Daoy (cell line): ENCODE results near the gene PCDHGA3. TPM values are rescaled to one million over a fixed set of nuclear protein-coding genes. Genes with fewer than 3 reads are reported as not detected.
"Not testable (repeated sequence)": the region's sequence is repeated elsewhere in the genome, so short reads cannot be mapped to it uniquely, and the experiment has no call there.

Experiments used
- DNase-seq: peaks from one replicate; pipeline ENCODE4 v3.0.0-alpha.2; 2015; ENCODE audit warnings: low read depth
- total RNA-seq: library from RNA; depleted of rRNA; stranded (reverse); fragments of >200 nt; shearing (Covaris generic); gene quantifications from 2 replicates; pipeline ENCODE4 v1.2.3, GENCODE V29; 2014; rRNA removed

Gene PCDHGA3
- total RNA-seq, 1 experiment from 2014 or later: 0.57 TPM

DNA sequence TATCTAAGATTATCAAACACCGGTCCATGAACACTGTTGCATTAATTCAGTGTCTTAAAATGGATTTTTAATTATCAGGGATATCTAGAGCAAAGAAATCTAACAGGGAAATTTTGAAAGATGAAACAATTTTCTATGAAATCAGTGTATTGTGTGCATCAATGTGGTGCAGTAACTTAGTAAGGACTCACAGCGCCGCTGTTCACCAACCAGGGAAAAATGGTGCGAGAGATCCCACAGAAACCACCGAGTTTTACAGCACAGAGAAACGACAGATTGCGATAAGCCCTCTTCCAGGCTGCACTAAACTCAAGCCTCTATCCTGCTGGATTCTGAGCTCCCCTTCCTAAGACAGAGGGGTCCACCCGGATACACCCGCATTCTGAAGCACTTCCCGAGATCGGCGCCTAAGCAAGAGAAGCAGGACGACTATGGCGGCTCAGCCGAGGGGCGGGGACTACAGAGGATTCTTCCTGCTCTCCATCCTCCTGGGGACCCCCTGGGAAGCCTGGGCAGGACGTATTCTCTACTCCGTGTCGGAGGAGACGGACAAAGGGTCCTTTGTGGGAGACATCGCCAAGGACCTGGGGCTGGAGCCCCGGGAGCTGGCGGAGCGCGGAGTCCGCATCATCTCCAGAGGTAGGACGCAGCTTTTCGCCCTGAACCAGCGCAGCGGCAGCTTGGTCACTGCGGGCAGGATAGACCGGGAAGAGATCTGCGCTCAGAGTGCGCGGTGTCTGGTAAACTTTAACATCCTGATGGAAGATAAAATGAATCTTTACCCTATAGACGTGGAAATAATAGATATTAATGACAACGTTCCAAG, 39.1 kb downstream of the PCDHGA3 start, which contains the start of gene PCDHGA7:
Gene PCDHGA7 (plus strand): TSS at position 274 of the 826 bp plus-strand sequence. CDS start 158 bp downstream, at position 432.
- DNase-seq: no peak

- DNase-seq: no peak
Observed at GRCh38 chr5:141383345-141383744, 39.7 kb downstream of the PCDHGA3 start.

DNA sequence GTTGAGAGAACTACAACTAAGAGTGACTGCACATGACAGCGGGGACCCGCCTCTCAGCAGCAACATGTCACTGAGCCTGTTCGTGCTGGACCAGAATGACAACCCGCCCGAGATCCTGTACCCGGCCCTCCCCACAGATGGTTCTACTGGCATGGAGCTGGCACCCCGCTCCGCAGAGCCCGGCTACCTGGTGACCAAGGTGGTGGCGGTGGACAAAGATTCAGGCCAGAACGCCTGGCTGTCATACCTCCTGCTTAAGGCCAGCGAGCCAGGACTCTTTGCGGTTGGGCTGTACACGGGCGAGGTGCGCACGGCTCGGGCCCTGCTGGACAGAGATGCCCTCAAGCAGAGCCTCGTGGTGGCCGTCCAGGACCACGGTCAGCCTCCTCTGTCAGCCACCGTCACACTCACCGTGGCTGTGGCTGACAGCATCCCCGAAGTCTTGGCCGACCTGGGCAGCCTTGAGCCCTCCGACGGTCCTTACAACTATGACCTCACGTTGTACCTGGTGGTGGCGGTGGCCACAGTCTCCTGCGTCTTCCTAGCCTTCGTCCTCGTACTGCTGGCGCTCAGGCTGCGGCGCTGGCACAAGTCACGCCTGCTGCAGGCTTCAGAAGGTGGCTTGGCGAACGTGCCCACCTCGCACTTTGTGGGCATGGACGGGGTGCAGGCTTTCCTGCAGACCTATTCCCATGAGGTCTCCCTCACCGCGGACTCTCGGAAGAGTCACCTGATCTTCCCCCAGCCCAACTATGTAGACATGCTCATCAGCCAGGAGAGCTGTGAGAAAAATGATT, 41.0 kb downstream of the PCDHGA3 start:
- DNase-seq: no peak

DNA sequence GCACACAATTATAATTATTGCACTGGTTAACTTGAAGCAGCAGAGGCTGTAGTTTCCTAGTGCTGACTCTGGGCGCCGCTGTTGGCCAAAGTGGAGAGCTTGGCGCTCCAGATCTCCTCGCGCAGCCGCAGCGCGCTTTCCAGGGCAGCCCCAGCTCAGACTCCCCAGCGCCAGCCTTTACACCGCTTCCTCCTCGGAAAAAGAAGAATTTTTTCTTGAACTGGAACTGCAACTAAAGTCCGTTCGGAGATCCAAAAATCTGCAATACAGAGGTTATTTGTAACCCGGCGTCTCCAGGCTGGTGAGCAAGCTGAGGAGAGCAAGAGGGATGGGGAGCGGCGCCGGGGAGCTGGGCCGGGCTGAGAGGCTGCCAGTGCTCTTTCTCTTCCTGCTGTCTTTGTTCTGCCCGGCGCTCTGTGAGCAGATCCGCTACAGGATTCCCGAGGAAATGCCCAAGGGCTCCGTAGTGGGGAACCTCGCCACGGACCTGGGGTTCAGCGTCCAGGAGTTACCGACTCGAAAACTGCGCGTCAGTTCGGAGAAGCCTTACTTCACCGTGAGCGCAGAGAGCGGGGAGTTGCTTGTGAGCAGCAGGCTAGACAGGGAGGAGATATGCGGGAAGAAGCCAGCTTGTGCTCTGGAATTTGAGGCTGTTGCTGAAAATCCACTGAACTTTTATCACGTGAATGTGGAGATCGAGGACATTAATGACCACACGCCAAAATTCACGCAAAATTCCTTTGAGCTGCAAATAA, 44.1 kb downstream of the PCDHGA3 start, which contains the start of gene PCDHGB4:
Gene PCDHGB4 (plus strand): TSS at position 142 of the 755 bp plus-strand sequence. CDS start 187 bp downstream, at position 329.
- not testable (repeated sequence) for DNase-seq

DNA sequence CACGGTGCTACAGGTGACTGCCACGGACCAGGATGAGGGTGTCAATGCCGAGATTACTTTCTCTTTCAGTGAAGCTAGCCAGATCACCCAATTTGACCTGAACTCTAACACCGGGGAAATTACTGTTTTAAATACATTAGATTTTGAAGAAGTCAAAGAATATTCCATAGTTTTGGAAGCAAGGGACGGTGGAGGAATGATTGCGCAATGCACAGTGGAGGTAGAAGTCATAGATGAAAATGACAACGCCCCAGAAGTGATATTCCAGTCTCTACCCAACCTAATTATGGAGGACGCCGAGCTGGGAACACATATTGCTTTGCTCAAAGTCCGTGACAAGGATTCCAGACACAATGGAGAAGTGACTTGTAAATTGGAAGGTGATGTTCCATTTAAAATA, 45.0 kb downstream of the PCDHGA3 start:
- DNase-seq: no peak

- no peak for DNase-seq
Observed at GRCh38 chr5:141389153-141390042, 45.8 kb downstream of the PCDHGA3 start.

GRCh38 chr5:141392429-141393198, 49.0 kb downstream of the PCDHGA3 start, which contains the start of gene PCDHGA8:
PCDHGA8 (plus strand) TSS chr5:141392633; CDS start chr5:141392814, 181 bp downstream.
- DNase-seq: no peak

GRCh38 chr5:141393267-141393666, 49.6 kb downstream of the PCDHGA3 start:
- no peak for DNase-seq

DNA sequence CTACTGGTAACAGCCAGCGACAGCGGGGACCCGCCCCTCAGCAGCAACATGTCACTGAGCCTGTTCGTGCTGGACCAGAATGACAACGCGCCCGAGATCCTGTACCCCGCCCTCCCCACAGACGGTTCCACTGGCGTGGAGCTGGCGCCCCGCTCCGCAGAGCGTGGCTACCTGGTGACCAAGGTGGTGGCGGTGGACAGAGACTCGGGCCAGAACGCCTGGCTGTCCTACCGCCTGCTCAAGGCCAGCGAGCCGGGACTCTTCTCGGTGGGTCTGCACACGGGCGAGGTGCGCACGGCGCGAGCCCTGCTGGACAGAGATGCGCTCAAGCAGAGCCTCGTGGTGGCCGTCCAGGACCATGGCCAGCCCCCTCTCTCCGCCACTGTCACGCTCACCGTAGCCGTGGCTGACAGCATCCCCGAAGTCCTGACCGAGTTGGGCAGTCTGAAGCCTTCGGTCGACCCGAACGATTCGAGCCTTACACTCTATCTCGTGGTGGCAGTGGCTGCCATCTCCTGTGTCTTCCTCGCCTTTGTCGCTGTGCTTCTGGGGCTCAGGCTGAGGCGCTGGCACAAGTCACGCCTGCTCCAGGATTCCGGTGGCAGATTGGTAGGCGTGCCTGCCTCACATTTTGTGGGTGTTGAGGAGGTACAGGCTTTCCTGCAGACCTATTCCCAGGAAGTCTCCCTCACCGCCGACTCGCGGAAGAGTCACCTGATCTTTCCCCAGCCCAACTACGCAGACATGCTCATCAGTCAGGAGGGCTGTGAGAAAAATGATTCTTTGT, 51.0 kb downstream of the PCDHGA3 start:
- not testable (repeated sequence) for DNase-seq

Other genes starting within 250 kb of the PCDHGA3 start
- gene PCDHB2, start 249.2 kb upstream of the PCDHGA3 start, total RNA-seq: 12.1 and 22.4 TPM in 2 replicates
- gene PCDHB3, start 243.4 kb upstream of the PCDHGA3 start, total RNA-seq: 0.11 and 0.24 TPM in 2 replicates
- gene PCDHB4, start 222.0 kb upstream of the PCDHGA3 start, total RNA-seq: 0.51 TPM in 2 replicates
- 20.6 and 21.7 TPM in 2 replicates for gene PCDHB5, start 208.6 kb upstream of the PCDHGA3 start, total RNA-seq
- gene PCDHB6, start 193.8 kb upstream of the PCDHGA3 start, total RNA-seq: 0.69 and 2.9 TPM in 2 replicates
- gene PCDHB7, start 171.2 kb upstream of the PCDHGA3 start, total RNA-seq: 2.6 and 3.9 TPM in 2 replicates
- gene PCDHB8, start 166.0 kb upstream of the PCDHGA3 start, total RNA-seq: 6.7 and 8.3 TPM in 2 replicates
- 4.3 and 4.8 TPM in 2 replicates for gene PCDHB16, start 161.4 kb upstream of the PCDHGA3 start, total RNA-seq
- 0.40 and 1.6 TPM in 2 replicates for gene PCDHB9, start 156.7 kb upstream of the PCDHGA3 start, total RNA-seq
- 0.40 and 0.71 TPM in 2 replicates for gene PCDHB10, start 151.5 kb upstream of the PCDHGA3 start, total RNA-seq
- 0.40 and 1.1 TPM in 2 replicates for gene PCDHB11, start 144.2 kb upstream of the PCDHGA3 start, total RNA-seq
- gene PCDHB12, start 135.1 kb upstream of the PCDHGA3 start, total RNA-seq: 2.1 and 3.6 TPM in 2 replicates
- gene PCDHB13, start 129.9 kb upstream of the PCDHGA3 start, total RNA-seq: 1.7 and 2.1 TPM in 2 replicates
- gene PCDHB14, start 120.5 kb upstream of the PCDHGA3 start, total RNA-seq: 1.0 and 1.5 TPM in 2 replicates
- 0.21 and 0.86 TPM in 2 replicates for gene PCDHB15, start 98.4 kb upstream of the PCDHGA3 start, total RNA-seq
- gene SLC25A2, start 39.8 kb upstream of the PCDHGA3 start, total RNA-seq: 0.11 and 1.8 TPM in 2 replicates
- gene TAF7, start 23.0 kb upstream of the PCDHGA3 start, total RNA-seq: 55.5 and 57.7 TPM in 2 replicates
- gene PCDHGA1, start 13.3 kb upstream of the PCDHGA3 start, total RNA-seq: 0.18 and 0.34 TPM in 2 replicates
- gene PCDHGA2, start 5.1 kb upstream of the PCDHGA3 start, total RNA-seq: 0.15 and 0.74 TPM in 2 replicates
- 1.4 and 1.5 TPM in 2 replicates for gene PCDHGB1, start 6.3 kb downstream of the PCDHGA3 start, total RNA-seq
- 0.63 and 1.6 TPM in 2 replicates for gene PCDHGA4, start 11.2 kb downstream of the PCDHGA3 start, total RNA-seq
- 0.23 and 0.24 TPM in 2 replicates for gene PCDHGB2, start 16.2 kb downstream of the PCDHGA3 start, total RNA-seq
- 0.23 and 0.39 TPM in 2 replicates for gene PCDHGA5, start 20.3 kb downstream of the PCDHGA3 start, total RNA-seq
- gene PCDHGB3, start 26.4 kb downstream of the PCDHGA3 start, total RNA-seq: 0.68 and 1.1 TPM in 2 replicates
- gene PCDHGA6, start 30.1 kb downstream of the PCDHGA3 start, total RNA-seq: 0.24 and 0.46 TPM in 2 replicates
- 0.06 and 0.42 TPM in 2 replicates for gene PCDHGA7, start 38.9 kb downstream of the PCDHGA3 start, total RNA-seq
- gene PCDHGB4, start 43.9 kb downstream of the PCDHGA3 start, total RNA-seq: 0.06 and 0.09 TPM in 2 replicates
- 0.06 TPM in 1 of 2 replicates, not detected in the other for gene PCDHGA8, start 48.8 kb downstream of the PCDHGA3 start, total RNA-seq
- 0.09 TPM in 1 of 2 replicates, not detected in the other for gene PCDHGB5, start 54.1 kb downstream of the PCDHGA3 start, total RNA-seq
- 1.2 TPM in 1 of 2 replicates, not detected in the other for gene PCDHGA9, start 58.9 kb downstream of the PCDHGA3 start, total RNA-seq
- 1.3 and 2.5 TPM in 2 replicates for gene PCDHGB6, start 64.2 kb downstream of the PCDHGA3 start, total RNA-seq
- gene PCDHGA10, start 69.2 kb downstream of the PCDHGA3 start, total RNA-seq: 0.06 and 0.30 TPM in 2 replicates
- gene PCDHGB7, start 73.8 kb downstream of the PCDHGA3 start, total RNA-seq: 0.06 and 0.17 TPM in 2 replicates
- gene PCDHGA11, start 77.2 kb downstream of the PCDHGA3 start, total RNA-seq: 15.0 TPM in 2 replicates
- not detected in 2 replicates for gene PCDHGA12, start 86.7 kb downstream of the PCDHGA3 start, total RNA-seq
- 37.0 and 41.5 TPM in 2 replicates for gene PCDHGC3, start 132.1 kb downstream of the PCDHGA3 start, total RNA-seq
- gene PCDHGC4, start 141.2 kb downstream of the PCDHGA3 start, total RNA-seq: 0.18 and 0.23 TPM in 2 replicates
- gene PCDHGC5, start 145.3 kb downstream of the PCDHGA3 start, total RNA-seq: 0.06 and 0.09 TPM in 2 replicates